Measurements from ENCODE around the gene KLF3.

KLF3 gene

GRCh38 chr4:38669208-38669607, 5.2 kb downstream of the KLF3 start:
- peak; percentile 56 for DNase-seq (ENCODE audit: low read depth)
- peak overlapping the region; percentile 28 for H3K4me3 ChIP-seq (replicated peaks; ENCODE audit: low read depth, low read length)
- TF ChIP-seq CTCF (IDR thresholded peaks at IDR 0.05; ENCODE audit: low read length, missing control alignments), result no peak

GRCh38 chr4:38670109-38670901, 6.3 kb downstream of the KLF3 start:
- TF ChIP-seq CTCF (IDR thresholded peaks at IDR 0.05; ENCODE audit: low read length, missing control alignments), result no peak
- no peak for DNase-seq (ENCODE audit: low read depth)
- H3K4me3 ChIP-seq (replicated peaks; ENCODE audit: low read depth, low read length), result no peak overlapping the region

- no peak for DNase-seq (ENCODE audit: low read depth)
- H3K4me3 ChIP-seq (replicated peaks; ENCODE audit: low read depth, low read length), result no peak overlapping the region
- no peak for TF ChIP-seq CTCF (IDR thresholded peaks at IDR 0.05; ENCODE audit: low read length, missing control alignments)
These were observed 7.1 kb downstream of the KLF3 start for GRCh38 chr4:38670939-38671591.

DNA sequence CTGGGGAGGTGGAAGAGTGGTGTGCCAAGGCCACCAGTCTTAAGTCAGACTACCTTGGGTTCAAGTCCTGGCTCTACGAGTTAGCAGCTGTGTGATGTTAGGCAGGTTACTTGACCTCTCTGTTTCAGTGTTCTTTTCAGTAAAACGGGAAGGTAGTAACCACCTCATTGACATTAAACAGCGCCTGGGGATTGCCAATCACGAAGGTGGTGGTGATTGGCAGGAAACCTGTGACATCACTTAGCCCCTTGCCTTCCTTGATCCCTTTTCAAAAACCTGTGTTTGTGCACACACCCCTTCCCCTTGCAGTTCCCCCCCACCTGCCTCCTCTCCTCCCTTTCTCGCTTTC, 7.6 kb downstream of the KLF3 start:
- no peak for TF ChIP-seq CTCF (IDR thresholded peaks at IDR 0.05; ENCODE audit: low read length, missing control alignments)
- DNase-seq (ENCODE audit: low read depth), result no peak
- no peak overlapping the region for H3K4me3 ChIP-seq (replicated peaks; ENCODE audit: low read depth, low read length)

GRCh38 chr4:38672074-38672396, 8.0 kb downstream of the KLF3 start:
- TF ChIP-seq CTCF (IDR thresholded peaks at IDR 0.05; ENCODE audit: low read length, missing control alignments), result no peak
- no peak overlapping the region for H3K4me3 ChIP-seq (replicated peaks; ENCODE audit: low read depth, low read length)
- no peak for DNase-seq (ENCODE audit: low read depth)

- H3K4me3 ChIP-seq (replicated peaks; ENCODE audit: low read depth, low read length), result no peak overlapping the region
- no peak for TF ChIP-seq CTCF (IDR thresholded peaks at IDR 0.05; ENCODE audit: low read length, missing control alignments)
- DNase-seq (ENCODE audit: low read depth), result no peak
These were observed 8.6 kb downstream of the KLF3 start for GRCh38 chr4:38672397-38673129.

Measured in fibroblast of pulmonary artery (primary cell).